Hepatocyte (in vitro differentiated cells): ENCODE measurements around the gene RIOX2. TPM values are rescaled to one million over a fixed set of nuclear protein-coding genes. Genes with fewer than 3 reads are reported as not detected.

Experiments
- DNase-seq: peaks from one replicate; pipeline ENCODE4 v3.0.0-alpha.2; 2016; ENCODE audit warnings: low spot score
- H2AFZ ChIP-seq: fragments of 200-600 bp; sonication (generic); 2 replicates; pipeline ENCODE4 v1.6.0; 2016; ENCODE audit warnings: antibody characterized with exemption, mild to moderate bottlenecking
- H3K27ac ChIP-seq: fragments of 200-600 bp; sonication (generic); 2 replicates; pipeline ENCODE4 v1.5.1; 2016; ENCODE audit warnings: mild to moderate bottlenecking
- H3K27me3 ChIP-seq: fragments of 200-600 bp; sonication (generic); 2 replicates; pipeline ENCODE4 v1.6.1; 2016
- H3K36me3 ChIP-seq: fragments of 200-600 bp; sonication (generic); replicated peaks from 2 replicates; pipeline ENCODE4 v1.5.1; 2016; ENCODE audit warnings: low read depth; ENCODE audit not compliant: insufficient read depth
- H3K4me1 ChIP-seq: fragments of 200-600 bp; sonication (generic); 2 replicates; pipeline ENCODE4 v1.5.1; 2016; ENCODE audit warnings: mild to moderate bottlenecking, moderate library complexity; ENCODE audit not compliant: insufficient read depth
- H3K4me2 ChIP-seq: fragments of 200-600 bp; sonication (generic); 2 replicates; pipeline ENCODE4 v1.6.0; 2016
- H3K4me3 ChIP-seq: fragments of 200-600 bp; sonication (generic); 2 replicates; pipeline ENCODE4 v1.5.1; 2016; ENCODE audit warnings: mild to moderate bottlenecking
- H3K79me2 ChIP-seq: fragments of 200-600 bp; sonication (generic); 2 replicates; pipeline ENCODE4 v1.6.0; 2017; ENCODE audit warnings: mild to moderate bottlenecking
- H3K9me2 ChIP-seq: fragments of 200-600 bp; sonication (generic); replicated peaks from 2 replicates; pipeline ENCODE4 v1.6.0; 2017; ENCODE audit warnings: mild to moderate bottlenecking; ENCODE audit not compliant: insufficient read depth
- H3K9me3 ChIP-seq: fragments of 200-600 bp; sonication (generic); 2 replicates; pipeline ENCODE4 v1.5.1; 2016; ENCODE audit warnings: low read depth, mild to moderate bottlenecking
- H4K20me1 ChIP-seq: fragments of 200-600 bp; sonication (generic); 2 replicates; pipeline ENCODE4 v1.6.0; 2016; ENCODE audit warnings: mild to moderate bottlenecking; ENCODE audit not compliant: insufficient read depth, poor library complexity, severe bottlenecking
- CTCF ChIP-seq: fragments of 200-600 bp; sonication (generic); IDR thresholded peaks from 2 replicates; pipeline ENCODE4 v1.5.1; 2016; ENCODE audit warnings: antibody characterized with exemption, mild to moderate bottlenecking; ENCODE audit not compliant: poor library complexity
- EZH2 ChIP-seq: fragments of 200-600 bp; sonication (generic); IDR thresholded peaks from 2 replicates; pipeline ENCODE4 v1.6.1; 2016; ENCODE audit warnings: antibody characterized with exemption, mild to moderate bottlenecking, borderline replicate concordance
- EZH2phosphoT487 ChIP-seq: fragments of 200-600 bp; sonication (generic); IDR thresholded peaks from one replicate; pipeline ENCODE4 v1.6.1; 2018; ENCODE audit warnings: antibody characterized with exemption, mild to moderate bottlenecking, low read depth, moderate library complexity; ENCODE audit not compliant: unreplicated experiment, severe bottlenecking
- WGBS: methylation state at CpG from one replicate; pipeline ENCODE4 v1.1.6; 2016; ENCODE audit warnings: low lambda C conversion rate; ENCODE audit errors: missing lambda C conversion rate; 5-methylcytosine and 5-hydroxymethylcytosine counted together
- polyA plus RNA-seq: library from polyadenylated mRNA; unstranded; fragments of >200 nt; fragmentation: Nextera tagmentation; extraction: Ambion mirVana; gene quantifications from 2 replicates; pipeline ENCODE4 v1.2.1, GENCODE V29; 2016
- total RNA-seq: library from RNA; depleted of rRNA; stranded (reverse); fragments of >200 nt; gene quantifications from 2 replicates; pipeline ENCODE4 v1.2.3, GENCODE V29; 2014

RIOX2 gene
- total and polyA plus RNA-seq, 2 experiments from 2014 or later, result 15.5 to 26.2 TPM

GRCh38 chr3:97949110-97949485 is 23.1 kb downstream of the RIOX2 start:
- Histone ChIP-seq H3K4me3 (no peak overlapping the region), H3K9me2 (no peaks in the 10 kb centered on the region), H3K4me1 (peaks cover 6% of the 10 kb centered on the region), H3K36me3 (peaks cover 3% of the 10 kb centered on the region), H3K79me2 (no peaks in the 10 kb centered on the region), H2AFZ (no peak overlapping the region), H3K9me3 (no peaks in the 10 kb centered on the region), H3K27ac (no peak overlapping the region), H4K20me1 (no peaks in the 10 kb centered on the region), H3K27me3 (no peaks in the 10 kb centered on the region), H3K4me2 (no peak overlapping the region)
- no peak for DNase-seq
- 95% methylated on average over 2 of the region's 2 CpGs for WGBS
- no peak for TF ChIP-seq CTCF
- TF ChIP-seq EZH2, result no peak
- no peak for TF ChIP-seq EZH2phosphoT487

GRCh38 chr3:97948351-97949109 is 23.7 kb downstream of the RIOX2 start:
- Histone ChIP-seq H3K36me3 (peaks cover 5% of the 10 kb centered on the region), H4K20me1 (no peaks in the 10 kb centered on the region), H3K4me3 (no peak overlapping the region), H3K79me2 (no peaks in the 10 kb centered on the region), H3K27me3 (no peaks in the 10 kb centered on the region), H3K9me2 (no peaks in the 10 kb centered on the region), H3K4me2 (no peak overlapping the region), H2AFZ (no peak overlapping the region), H3K4me1 (peaks cover 6% of the 10 kb centered on the region), H3K27ac (peak overlapping the region; percentile 11), H3K9me3 (no peaks in the 10 kb centered on the region)
- WGBS, result 78% methylated on average over 5 of the region's 5 CpGs
- DNase-seq, result no peak
- TF ChIP-seq EZH2phosphoT487, result no peak
- no peak for TF ChIP-seq CTCF
- no peak for TF ChIP-seq EZH2

- Histone ChIP-seq H3K9me3 (no peaks in the 10 kb centered on the region), H3K27ac (no peak overlapping the region), H2AFZ (no peak overlapping the region), H3K27me3 (no peaks in the 10 kb centered on the region), H3K9me2 (no peaks in the 10 kb centered on the region), H3K79me2 (no peaks in the 10 kb centered on the region), H4K20me1 (no peaks in the 10 kb centered on the region), H3K36me3 (peaks cover 5% of the 10 kb centered on the region), H3K4me2 (no peak overlapping the region), H3K4me1 (peaks cover 6% of the 10 kb centered on the region), H3K4me3 (no peak overlapping the region)
- whole genome bisulfite sequencing, result 94% methylated on average over 4 of the region's 4 CpGs
- no peak for DNase-seq
- no peak for TF ChIP-seq EZH2phosphoT487
- no peak for TF ChIP-seq EZH2
- TF ChIP-seq CTCF, result no peak
Observed at GRCh38 chr3:97942801-97943546, 29.3 kb downstream of the RIOX2 start.
